ENCODE data around the gene ELOVL1.

ELOVL1 gene

GRCh38 chr1:43352351-43352705 is 15.5 kb downstream of the ELOVL1 start:
- Histone ChIP-seq H3K27ac (replicated peaks) (no peak overlapping the region), H3K27me3 (ENCODE audit: insufficient read depth, poor library complexity, severe bottlenecking) (no peaks in the 10 kb centered on the region), H3K4me3 (replicated peaks; ENCODE audit: insufficient read depth, low read length) (no peak overlapping the region)
- no peak for DNase-seq (ENCODE audit: low read depth in 1 of 2, low spot score in 1 of 2)
- TF ChIP-seq SPI1 (IDR thresholded peaks at IDR 0.05; ENCODE audit: borderline replicate concordance, low read depth) (no peak), REST (IDR thresholded peaks at IDR 0.05; ENCODE audit: insufficient replicate concordance, low read depth) (no peak), CTCF (IDR thresholded peaks at IDR 0.05; ENCODE audit: insufficient read depth, low read length) (no peak), GABPA (IDR thresholded peaks at IDR 0.05; ENCODE audit: low read depth) (no peak), POLR2AphosphoS5 (IDR thresholded peaks at IDR 0.05; ENCODE audit: low read depth) (no peak)

GRCh38 chr1:43351421-43352350 is 16.1 kb downstream of the ELOVL1 start:
- H3K27ac ChIP-seq (replicated peaks) = no peak overlapping the region
- H3K27me3 ChIP-seq (ENCODE audit: insufficient read depth, poor library complexity, severe bottlenecking) = no peaks in the 10 kb centered on the region
- TF ChIP-seq GABPA (IDR thresholded peaks at IDR 0.05; ENCODE audit: low read depth) = no peak
- TF ChIP-seq REST (IDR thresholded peaks at IDR 0.05; ENCODE audit: insufficient replicate concordance, low read depth) = no peak
- TF ChIP-seq SPI1 (IDR thresholded peaks at IDR 0.05; ENCODE audit: borderline replicate concordance, low read depth) = no peak
- TF ChIP-seq CTCF (IDR thresholded peaks at IDR 0.05; ENCODE audit: insufficient read depth, low read length) = no peak
- no peak for TF ChIP-seq POLR2AphosphoS5 (IDR thresholded peaks at IDR 0.05; ENCODE audit: low read depth)
- H3K4me3 ChIP-seq (replicated peaks; ENCODE audit: insufficient read depth, low read length) = no peak overlapping the region
- no peak for DNase-seq (ENCODE audit: low read depth in 1 of 2, low spot score in 1 of 2)

GRCh38 chr1:43350976-43351375 is 16.8 kb downstream of the ELOVL1 start:
- no peaks in the 10 kb centered on the region for H3K27me3 ChIP-seq (ENCODE audit: insufficient read depth, poor library complexity, severe bottlenecking)
- DNase-seq (ENCODE audit: low read depth in 1 of 2, low spot score in 1 of 2) = no peak
- H3K27ac ChIP-seq (replicated peaks) = no peak overlapping the region
- TF ChIP-seq CTCF (IDR thresholded peaks at IDR 0.05; ENCODE audit: insufficient read depth, low read length) (no peak), SPI1 (IDR thresholded peaks at IDR 0.05; ENCODE audit: borderline replicate concordance, low read depth) (no peak), REST (IDR thresholded peaks at IDR 0.05; ENCODE audit: insufficient replicate concordance, low read depth) (no peak), GABPA (IDR thresholded peaks at IDR 0.05; ENCODE audit: low read depth) (no peak), POLR2AphosphoS5 (IDR thresholded peaks at IDR 0.05; ENCODE audit: low read depth) (no peak)
- no peak overlapping the region for H3K4me3 ChIP-seq (replicated peaks; ENCODE audit: insufficient read depth, low read length)
